ENCODE measurements around the gene ZFC3H1. TPM values are rescaled to one million over a fixed set of nuclear protein-coding genes. Genes with fewer than 3 reads are reported as not detected.

Gene ZFC3H1
- total RNA-seq, 3 donors from 2014 or later (not counting 1 experiment from before 2014, with no cell fraction given), result 158 to 164 (median 164) TPM

- H3K36me3 Mint-ChIP-seq, result peaks cover 17% of the 10 kb centered on the region
- under 1% methylated on average over 53 of the region's 53 CpGs for WGBS (ENCODE audit: insufficient coverage)
- intact Hi-C loops (cut with micrococcal nuclease), result loop anchor here (1.0 to 10.0 kb wide), 3 partner anchors 91 to 1421 kb away; partner anchors contain the start of genes CNOT2, RAB21 and TBC1D15
- peaks cover 54 to 57% of the 10 kb centered on the region in 2 donors for H3K4me1 Mint-ChIP-seq
- peak; percentile 77 to 88 for DNase-seq
- peak overlapping the region; percentile 100 for H3K4me3 Mint-ChIP-seq
- H3K27ac Mint-ChIP-seq, result peak overlapping the region; percentile 100
- H3K9me3 Mint-ChIP-seq, result no peaks in the 10 kb centered on the region
- Histone ChIP-seq H3K9me3 (ENCODE audit: control insufficient read depth, insufficient read depth, low read length) (no peaks in the 10 kb centered on the region), H3K36me3 (ENCODE audit: control insufficient read depth, insufficient read depth, low read length) (peaks cover 20% of the 10 kb centered on the region), H3K4me1 (ENCODE audit: control insufficient read depth, insufficient read depth, low read length) (peaks cover 10% of the 10 kb centered on the region), H3K27ac (ENCODE audit: low read length) (peak overlapping the region; percentile 98), H3K27me3 (ENCODE audit: control insufficient read depth, insufficient read depth, low read length) (no peaks in the 10 kb centered on the region), H3K4me3 (ENCODE audit: low read length) (peak overlapping the region; percentile 92)
- TF ChIP-seq CTCF (IDR thresholded peaks at IDR 0.05), result no peak
- peak; percentile 57 to 74 (median 58) for ATAC-seq
- peaks cover 0 to 2% of the 10 kb centered on the region in 2 donors for H3K27me3 Mint-ChIP-seq (ENCODE audit: low read depth in 2 of 2)
These were observed 643 bp downstream of the ZFC3H1 start for GRCh38 chr12:71662849-71663560.

- intact Hi-C loops (cut with micrococcal nuclease), result loop anchor here (5.0 to 10.0 kb wide), 2 partner anchors 173 to 1420 kb away; partner anchors contain the start of genes CNOT2 and TBC1D15
- no peak for ATAC-seq
- Mint-ChIP-seq H3K4me1 (peaks cover 54 to 57% of the 10 kb centered on the region in 2 donors), H3K27ac (peak overlapping the region; percentile 100), H3K9me3 (no peaks in the 10 kb centered on the region), H3K36me3 (peaks cover 17% of the 10 kb centered on the region), H3K27me3 (ENCODE audit: low read depth in 2 of 2) (peaks cover 0 to 2% of the 10 kb centered on the region in 2 donors), H3K4me3 (peak overlapping the region; percentile 100)
- no peaks in the 10 kb centered on the region for H3K27me3 ChIP-seq (ENCODE audit: control insufficient read depth, insufficient read depth, low read length)
- H3K27ac ChIP-seq (ENCODE audit: low read length), result peak overlapping the region; percentile 98
- no peak for TF ChIP-seq CTCF (IDR thresholded peaks at IDR 0.05)
- no peaks in the 10 kb centered on the region for H3K9me3 ChIP-seq (ENCODE audit: control insufficient read depth, insufficient read depth, low read length)
- H3K36me3 ChIP-seq (ENCODE audit: control insufficient read depth, insufficient read depth, low read length), result peaks cover 28% of the 10 kb centered on the region
- peak in 1 of 2 donors; percentile 12 for DNase-seq
- peaks cover 10% of the 10 kb centered on the region for H3K4me1 ChIP-seq (ENCODE audit: control insufficient read depth, insufficient read depth, low read length)
- 0% methylated on average over 3 of the region's 8 CpGs for WGBS (ENCODE audit: insufficient coverage)
- peak overlapping the region; percentile 92 for H3K4me3 ChIP-seq (ENCODE audit: low read length)
These were observed 1.6 kb downstream of the ZFC3H1 start for GRCh38 chr12:71661977-71662530.

- Mint-ChIP-seq H3K4me3 (no peak overlapping the region), H3K36me3 (peaks cover 10% of the 10 kb centered on the region), H3K4me1 (peaks cover 33 to 34% of the 10 kb centered on the region in 2 donors), H3K9me3 (no peaks in the 10 kb centered on the region), H3K27ac (no peak overlapping the region), H3K27me3 (ENCODE audit: low read depth in 2 of 2) (no peaks in the 10 kb centered on the region)
- 100% methylated on average over 2 of the region's 3 CpGs for WGBS (ENCODE audit: insufficient coverage)
- no peak for DNase-seq
- Histone ChIP-seq H3K9me3 (ENCODE audit: control insufficient read depth, insufficient read depth, low read length) (no peaks in the 10 kb centered on the region), H3K4me3 (ENCODE audit: low read length) (no peak overlapping the region), H3K27ac (ENCODE audit: low read length) (no peak overlapping the region), H3K27me3 (ENCODE audit: control insufficient read depth, insufficient read depth, low read length) (no peaks in the 10 kb centered on the region), H3K4me1 (ENCODE audit: control insufficient read depth, insufficient read depth, low read length) (peaks cover 9% of the 10 kb centered on the region), H3K36me3 (ENCODE audit: control insufficient read depth, insufficient read depth, low read length) (peaks cover 55% of the 10 kb centered on the region)
- TF ChIP-seq CTCF (IDR thresholded peaks at IDR 0.05), result no peak
- no peak for ATAC-seq
- intact Hi-C loops (cut with micrococcal nuclease), result no loop called here
These were observed 6.9 kb downstream of the ZFC3H1 start for GRCh38 chr12:71656740-71657139.
